Tibial nerve (tissue), 4 donors: ENCODE results near the gene MYOM1. TPM values are rescaled to one million over a fixed set of nuclear protein-coding genes. Genes with fewer than 3 reads are reported as not detected.
"Not testable (repeated sequence)": the region's sequence is repeated elsewhere in the genome, so short reads cannot be mapped to it uniquely, and the experiment has no call there.

Experiments
- DNase-seq, 2 donors: peaks; one replicate each; pipeline ENCODE4 v3.0.0-alpha.2; 2019; ENCODE audit warnings: low spot score in 2 of 2
- H3K27ac ChIP-seq, 4 donors: fragments of 200-600 bp; sonication (generic) in 3 of 4; one replicate each; pipeline ENCODE4 v1.5.1; 2017 to 2019; ENCODE audit warnings: mild to moderate bottlenecking in 1 of 4
- H3K27me3 ChIP-seq, 2 donors: fragments of 200-600 bp; sonication (generic) in 1 of 2; one replicate each; pipeline versions ENCODE4 v1.5.1 to v1.6.0; 2017 to 2019
- H3K36me3 ChIP-seq, 3 donors: fragments of 200-600 bp; sonication (generic); one replicate each; pipeline ENCODE4 v1.5.1; 2018 to 2019
- H3K4me1 ChIP-seq, 4 donors: fragments of 200-600 bp; sonication (generic) in 3 of 4; one replicate each; pipeline ENCODE4 v1.5.1; 2017 to 2019
- H3K4me3 ChIP-seq, 4 donors: fragments of 200-600 bp; sonication (generic) in 3 of 4; one replicate each; pipeline ENCODE4 v1.5.1; 2017 to 2019; ENCODE audit warnings: mild to moderate bottlenecking in 1 of 4, moderate library complexity in 1 of 4
- H3K9me3 ChIP-seq, 4 donors: fragments of 200-600 bp; sonication (generic) in 3 of 4; one replicate each; pipeline ENCODE4 v1.5.1; 2017 to 2019
- CTCF ChIP-seq, 5 experiments: fragments of 200-600 bp in 3 of 5; fragments of 450-650 bp in 2 of 5; sonication (generic) in 3 of 5; IDR thresholded peaks; one replicate each; pipeline ENCODE4 v1.5.1; 2016 to 2019; ENCODE audit warnings: antibody characterized with exemption in 5 of 5, mild to moderate bottlenecking in 3 of 5, moderate library complexity in 2 of 5
- EP300 ChIP-seq, 2 donors: sonication (generic); formaldehyde crosslinking; IDR thresholded peaks; one replicate each; pipeline ENCODE4 v1.6.1; 2017; ENCODE audit warnings: antibody characterized with exemption in 2 of 2, mild to moderate bottlenecking in 1 of 2
- POLR2A ChIP-seq, 2 donors: fragments of 450-650 bp; IDR thresholded peaks; one replicate each; pipeline ENCODE4 v1.6.1; 2017; ENCODE audit warnings: antibody characterized with exemption in 2 of 2, mild to moderate bottlenecking in 2 of 2, moderate library complexity in 2 of 2
- WGBS, 2 donors: methylation state at CpG; one replicate each; pipeline ENCODE4 v1.1.5; 2018; 5-methylcytosine and 5-hydroxymethylcytosine counted together
- small RNA-seq: library from RNA; depleted of rRNA; stranded (forward); fragments of <200 nt; gene quantifications from one replicate; pipeline ENCODE3, GENCODE V24; 2016
- total RNA-seq, 4 donors: library from RNA; depleted of rRNA; stranded (reverse); fragments of >200 nt; gene quantifications; one replicate each; pipeline ENCODE4 v1.1.0, GENCODE V29; 2016

MYOM1 gene
- total RNA-seq, 4 donors from 2014 or later = 3.0 to 8.1 (median 5.6) TPM

DNA sequence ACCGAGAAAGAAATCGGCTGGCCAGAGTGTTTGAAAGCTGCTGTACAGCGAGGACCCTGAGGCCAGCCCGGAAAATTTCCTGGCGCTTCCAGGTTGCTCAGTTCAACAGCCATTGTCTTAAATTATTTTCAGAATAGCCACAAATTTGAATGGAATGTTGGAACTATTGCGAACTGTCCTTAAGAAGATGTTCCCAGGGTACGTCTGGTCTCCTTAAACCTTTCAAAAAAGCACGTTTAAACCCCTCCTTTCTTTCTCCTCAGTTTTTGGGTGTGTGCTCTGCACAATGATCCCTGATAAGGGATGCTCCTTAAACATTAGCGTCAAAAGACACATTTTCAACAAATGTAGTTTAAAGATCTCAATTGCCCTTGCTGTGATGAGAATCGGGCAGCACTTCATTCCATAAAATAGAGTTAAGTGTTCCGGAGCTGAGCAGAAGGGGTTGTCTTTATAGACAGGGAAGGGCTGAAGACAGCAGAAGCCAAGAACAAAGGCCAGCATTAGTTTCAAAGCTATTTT, 192.3 kb downstream of the MYOM1 start:
- no peak for DNase-seq
- no peak overlapping the region for H3K4me3 ChIP-seq

GRCh38 chr18:3025544-3025943, 194.2 kb downstream of the MYOM1 start:
- no peak for DNase-seq
- H3K4me3 ChIP-seq = no peak overlapping the region
- peaks cover 0 to 25% (median 4%) of the 10 kb centered on the region in 4 donors for H3K4me1 ChIP-seq
- no peaks in the 10 kb centered on the region for H3K36me3 ChIP-seq
- H3K27ac ChIP-seq = no peak overlapping the region
- no peaks in the 10 kb centered on the region for H3K27me3 ChIP-seq
- WGBS, 2 donors = 92% methylated on average over 2 of the region's 2 CpGs
- no peak for TF ChIP-seq CTCF (IDR thresholded peaks at IDR 0.05)
- TF ChIP-seq EP300 (IDR thresholded peaks at IDR 0.05) = no peak
- no peak for TF ChIP-seq POLR2A (IDR thresholded peaks at IDR 0.05)
- no peaks in the 10 kb centered on the region for H3K9me3 ChIP-seq

More for the DNA sequence above, 192.3 kb downstream of the MYOM1 start:
- WGBS, 2 donors = 53 to 55% methylated on average over 11 of the region's 11 CpGs
- Histone ChIP-seq H3K9me3 (no peaks in the 10 kb centered on the region), H3K27me3 (no peaks in the 10 kb centered on the region), H3K36me3 (no peaks in the 10 kb centered on the region), H3K27ac (peak overlapping the region in 1 of 4 donors; percentile 44), H3K4me1 (peaks cover 0 to 25% (median 4%) of the 10 kb centered on the region in 4 donors)
- no peak for TF ChIP-seq EP300 (IDR thresholded peaks at IDR 0.05)
- TF ChIP-seq CTCF (IDR thresholded peaks at IDR 0.05) = no peak
- TF ChIP-seq POLR2A (IDR thresholded peaks at IDR 0.05) = no peak

DNA sequence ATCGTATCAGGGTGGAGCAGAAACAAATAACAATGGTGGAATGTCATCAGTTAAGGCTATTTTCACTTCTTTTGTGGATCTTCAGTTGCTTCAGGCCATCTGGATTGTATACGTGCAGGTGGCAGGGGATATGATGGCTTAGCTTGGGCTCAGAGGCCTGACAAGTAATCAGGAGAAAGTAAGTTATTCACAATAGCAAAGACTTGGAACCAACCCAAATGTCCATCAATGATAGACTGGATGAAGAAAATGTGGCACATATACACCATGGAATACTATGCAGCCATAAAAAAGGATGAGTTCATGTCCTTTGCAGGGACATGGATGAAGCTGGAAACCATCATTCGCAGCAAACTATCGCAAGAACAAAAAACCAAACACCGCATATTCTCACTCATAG, 196.2 kb downstream of the MYOM1 start:
- H3K4me1 ChIP-seq = peaks cover 0 to 13% (median 0%) of the 10 kb centered on the region in 4 donors
- H3K36me3 ChIP-seq, DNase-seq, H3K27ac ChIP-seq, H3K27me3 ChIP-seq, H3K4me3 ChIP-seq, H3K9me3 ChIP-seq: not testable (repeated sequence)
- WGBS, 2 donors = 94 to 95% methylated on average over 2 to 5 of the region's 5 CpGs

Small RNA genes within 50 kb of the gene (small RNA-seq; reads per million reads assigned to genes)
- gene RF00156 (not detected), gene RNU7-25P (not detected)

Other genes with a start within 250 kb of the MYOM1 start
- gene LPIN2, start 206.8 kb downstream of the MYOM1 start, total RNA-seq = 10 to 100 TPM; 22.7 to 29.3 (median 25.8) TPM
- 100 to 1,000 TPM; 387 to 515 (median 415) TPM for gene MYL12A, start 27.8 kb upstream of the MYOM1 start, total RNA-seq
- 100 to 1,000 TPM; 244 to 321 (median 281) TPM for gene MYL12B, start 42.2 kb upstream of the MYOM1 start, total RNA-seq
- 10 to 100 TPM; 59.2 to 86.1 (median 70.1) TPM for gene TGIF1, start 230.2 kb upstream of the MYOM1 start, total RNA-seq